ENCODE measurements around the gene PSMG4.

Gene PSMG4

GRCh38 chr6:3277851-3278416 lies 19.2 kb downstream of the PSMG4 start:
- no peak for DNase-seq

GRCh38 chr6:3278691-3279090 lies 19.9 kb downstream of the PSMG4 start:
- no peak for DNase-seq

- DNase-seq: no peak
Observed at GRCh38 chr6:3280091-3280490, 21.3 kb downstream of the PSMG4 start.

GRCh38 chr6:3280866-3281465 lies 22.2 kb downstream of the PSMG4 start:
- no peak for DNase-seq

GRCh38 chr6:3281631-3282475 lies 23.1 kb downstream of the PSMG4 start:
- DNase-seq: no peak

- DNase-seq: no peak
Observed at GRCh38 chr6:3282476-3283236, 23.9 kb downstream of the PSMG4 start.

- DNase-seq: no peak
Observed at GRCh38 chr6:3283241-3283640, 24.5 kb downstream of the PSMG4 start.

GRCh38 chr6:3283641-3284435 lies 25.1 kb downstream of the PSMG4 start:
- no peak for DNase-seq

GRCh38 chr6:3284436-3284876 lies 25.7 kb downstream of the PSMG4 start:
- no peak for DNase-seq

GRCh38 chr6:3285049-3285639 lies 26.4 kb downstream of the PSMG4 start:
- no peak for DNase-seq

GRCh38 chr6:3285732-3286131 lies 27.0 kb downstream of the PSMG4 start:
- DNase-seq: no peak

GRCh38 chr6:3286641-3287171 lies 28.0 kb downstream of the PSMG4 start:
- DNase-seq: no peak

GRCh38 chr6:3287308-3287707 lies 28.6 kb downstream of the PSMG4 start:
- DNase-seq: no peak

GRCh38 chr6:3287976-3288707 lies 29.4 kb downstream of the PSMG4 start:
- no peak for DNase-seq

- no peak for DNase-seq
Observed at GRCh38 chr6:3288711-3289663, 30.2 kb downstream of the PSMG4 start.

- DNase-seq: no peak
Observed at GRCh38 chr6:3289664-3290055, 30.9 kb downstream of the PSMG4 start.

- DNase-seq: no peak
Observed at GRCh38 chr6:3290149-3290930, 31.6 kb downstream of the PSMG4 start.

- DNase-seq: no peak
Observed at GRCh38 chr6:3290931-3291211, 32.1 kb downstream of the PSMG4 start.

GRCh38 chr6:3291346-3291745 lies 32.6 kb downstream of the PSMG4 start:
- no peak for DNase-seq

All from NCI-H774 (cell line).